ENCODE results near the gene NBDY. TPM values are rescaled to one million over a fixed set of nuclear protein-coding genes. Genes with fewer than 3 reads are reported as not detected.

NBDY gene
- total RNA-seq, 4 donors from 2014 or later, result 15.6 to 47.2 (median 20.4) TPM

DNA sequence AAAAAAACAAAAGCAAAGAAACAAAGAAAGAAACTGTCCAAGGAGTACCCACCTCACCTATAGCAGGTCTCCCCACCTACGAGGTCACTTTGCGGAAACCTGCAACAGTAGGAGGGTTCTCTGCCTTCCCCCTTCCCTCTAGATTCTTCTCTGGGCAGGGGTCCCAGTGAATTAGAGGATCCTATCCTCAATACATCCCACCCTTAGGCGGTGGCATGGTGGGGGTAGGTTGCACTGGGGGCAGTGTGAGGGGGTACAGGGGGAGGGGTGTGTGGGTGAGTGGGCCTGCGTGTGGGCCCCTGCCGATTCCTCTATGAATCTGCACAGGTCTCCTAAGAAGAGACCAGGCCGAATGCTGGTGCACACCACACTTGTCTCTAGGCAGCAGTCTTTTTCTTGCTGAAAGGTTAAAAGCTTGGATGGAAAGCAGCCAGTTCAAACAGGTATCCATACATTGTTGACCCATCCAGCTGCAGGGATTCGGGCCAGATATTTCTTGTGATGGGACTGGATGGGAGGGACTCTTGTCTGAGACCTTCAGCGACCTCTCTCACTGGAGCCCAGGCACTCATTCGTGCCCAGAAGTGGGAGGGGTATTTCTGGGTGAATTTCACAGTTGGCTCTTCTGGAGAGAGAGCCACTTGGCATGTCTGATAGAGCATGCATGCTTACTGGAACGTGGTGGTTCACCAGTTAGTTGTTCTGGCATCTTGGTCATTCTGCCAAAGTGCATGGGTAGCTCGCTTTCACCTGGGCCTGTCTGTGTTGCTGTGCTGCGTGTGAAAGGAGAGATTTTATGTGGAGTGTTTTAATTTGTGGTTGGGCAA is 65.6 kb downstream of the NBDY start:
- Histone ChIP-seq H3K27me3 (no peaks in the 10 kb centered on the region), H3K36me3 (no peaks in the 10 kb centered on the region), H3K4me1 (no peaks in the 10 kb centered on the region), H3K4me3 (no peak overlapping the region), H3K9me3 (no peaks in the 10 kb centered on the region), H3K27ac (no peak overlapping the region)
- TF ChIP-seq POLR2AphosphoS5 (IDR thresholded peaks at IDR 0.05) (no peak), POLR2A (IDR thresholded peaks at IDR 0.05) (no peak), EP300 (IDR thresholded peaks at IDR 0.05) (no peak)
- TF ChIP-seq, protein P1, sequence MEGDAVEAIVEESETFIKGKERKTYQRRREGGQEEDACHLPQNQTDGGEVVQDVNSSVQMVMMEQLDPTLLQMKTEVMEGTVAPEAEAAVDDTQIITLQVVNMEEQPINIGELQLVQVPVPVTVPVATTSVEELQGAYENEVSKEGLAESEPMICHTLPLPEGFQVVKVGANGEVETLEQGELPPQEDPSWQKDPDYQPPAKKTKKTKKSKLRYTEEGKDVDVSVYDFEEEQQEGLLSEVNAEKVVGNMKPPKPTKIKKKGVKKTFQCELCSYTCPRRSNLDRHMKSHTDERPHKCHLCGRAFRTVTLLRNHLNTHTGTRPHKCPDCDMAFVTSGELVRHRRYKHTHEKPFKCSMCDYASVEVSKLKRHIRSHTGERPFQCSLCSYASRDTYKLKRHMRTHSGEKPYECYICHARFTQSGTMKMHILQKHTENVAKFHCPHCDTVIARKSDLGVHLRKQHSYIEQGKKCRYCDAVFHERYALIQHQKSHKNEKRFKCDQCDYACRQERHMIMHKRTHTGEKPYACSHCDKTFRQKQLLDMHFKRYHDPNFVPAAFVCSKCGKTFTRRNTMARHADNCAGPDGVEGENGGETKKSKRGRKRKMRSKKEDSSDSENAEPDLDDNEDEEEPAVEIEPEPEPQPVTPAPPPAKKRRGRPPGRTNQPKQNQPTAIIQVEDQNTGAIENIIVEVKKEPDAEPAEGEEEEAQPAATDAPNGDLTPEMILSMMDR (IDR thresholded peaks at IDR 0.05), result no peak
- peak in 1 of 2 donors; percentile 19 for DNase-seq (ENCODE audit: low spot score in 2 of 2)
- WGBS, result 77% methylated on average over 12 of the region's 12 CpGs

DNA sequence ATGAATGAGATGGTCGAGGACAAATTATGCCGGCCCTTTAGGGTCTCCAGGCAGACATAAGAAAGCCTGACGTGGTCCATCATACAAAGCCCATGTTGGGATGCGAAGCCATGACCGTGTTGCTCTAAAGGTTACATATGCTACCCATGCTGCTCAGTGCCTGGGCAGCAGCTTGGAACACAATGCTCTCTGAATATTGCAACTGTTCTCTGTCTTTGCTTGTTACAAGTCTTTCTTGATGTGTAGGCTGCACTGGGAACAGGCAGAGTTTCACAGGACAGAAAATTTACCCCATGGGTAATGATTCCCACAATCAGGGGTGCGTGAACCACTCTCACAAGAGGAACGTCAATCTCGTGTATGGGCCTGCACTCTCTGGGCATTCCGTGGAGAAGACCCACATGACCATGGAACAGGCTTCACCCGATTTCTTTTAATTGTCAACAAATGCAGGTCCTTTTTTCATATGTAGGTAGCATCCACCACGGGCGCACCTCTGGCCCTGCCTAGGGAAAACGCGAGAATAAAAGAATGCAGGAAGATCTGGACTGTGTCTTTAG is 66.3 kb downstream of the NBDY start:
- peak in 1 of 2 donors; percentile 22 for DNase-seq (ENCODE audit: low spot score in 2 of 2)
- TF ChIP-seq, protein P1 (IDR thresholded peaks at IDR 0.05), result no peak
- TF ChIP-seq EP300 (IDR thresholded peaks at IDR 0.05), result no peak
- no peak for TF ChIP-seq POLR2AphosphoS5 (IDR thresholded peaks at IDR 0.05)
- TF ChIP-seq POLR2A (IDR thresholded peaks at IDR 0.05), result no peak
- H3K9me3 ChIP-seq, result no peaks in the 10 kb centered on the region
- H3K27ac ChIP-seq, result no peak overlapping the region
- H3K36me3 ChIP-seq, result no peaks in the 10 kb centered on the region
- no peaks in the 10 kb centered on the region for H3K4me1 ChIP-seq
- H3K27me3 ChIP-seq, result no peaks in the 10 kb centered on the region
- 83% methylated on average over 14 of the region's 14 CpGs for WGBS
- H3K4me3 ChIP-seq, result no peak overlapping the region

DNA sequence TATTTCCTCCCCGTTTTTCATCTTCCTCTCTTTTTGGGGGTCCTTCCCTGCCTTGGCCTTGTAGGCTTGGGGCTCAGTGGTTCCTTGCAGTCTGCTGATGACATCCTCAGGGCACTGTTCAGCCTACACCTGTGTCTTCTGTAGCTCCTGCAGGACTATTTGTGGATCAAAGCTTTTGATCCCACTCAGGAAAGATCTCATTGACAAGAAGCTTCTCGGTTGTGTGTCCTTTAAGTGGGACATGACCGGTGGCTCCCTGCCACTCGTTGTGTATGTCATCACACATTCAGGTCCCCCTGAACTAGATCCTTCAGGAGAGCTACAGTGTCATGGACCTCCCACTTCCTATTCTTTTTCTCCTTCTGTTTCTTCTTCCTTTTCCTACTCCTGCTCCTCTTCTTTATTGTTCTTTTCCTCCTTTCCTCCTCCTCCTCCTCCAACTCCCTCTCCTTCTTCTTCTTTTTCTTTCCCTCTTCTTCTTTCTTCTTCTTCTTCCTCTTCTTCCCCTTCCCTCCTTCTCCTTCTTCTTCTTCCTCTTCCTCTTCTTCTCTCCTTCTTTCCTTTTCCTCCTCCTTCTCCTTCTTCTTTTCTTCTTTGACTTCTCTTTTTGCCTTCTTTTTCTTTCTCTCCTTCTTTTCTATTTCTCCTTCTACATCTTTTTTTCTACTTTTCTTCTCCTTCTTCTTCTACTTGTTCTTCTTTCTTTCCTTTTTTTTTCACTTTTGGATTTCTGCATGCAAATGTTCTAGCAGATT is 67.8 kb downstream of the NBDY start:
- no peak for DNase-seq (ENCODE audit: low spot score in 2 of 2)
- TF ChIP-seq POLR2A (IDR thresholded peaks at IDR 0.05) (no peak), POLR2AphosphoS5 (IDR thresholded peaks at IDR 0.05) (no peak), EP300 (IDR thresholded peaks at IDR 0.05) (no peak)
- TF ChIP-seq, protein P1 (IDR thresholded peaks at IDR 0.05), result no peak
- Histone ChIP-seq H3K27me3 (no peaks in the 10 kb centered on the region), H3K9me3 (no peaks in the 10 kb centered on the region), H3K36me3 (no peaks in the 10 kb centered on the region), H3K27ac (no peak overlapping the region), H3K4me1 (no peaks in the 10 kb centered on the region), H3K4me3 (no peak overlapping the region)
- 86% methylated on average over 4 of the region's 4 CpGs for WGBS

DNA sequence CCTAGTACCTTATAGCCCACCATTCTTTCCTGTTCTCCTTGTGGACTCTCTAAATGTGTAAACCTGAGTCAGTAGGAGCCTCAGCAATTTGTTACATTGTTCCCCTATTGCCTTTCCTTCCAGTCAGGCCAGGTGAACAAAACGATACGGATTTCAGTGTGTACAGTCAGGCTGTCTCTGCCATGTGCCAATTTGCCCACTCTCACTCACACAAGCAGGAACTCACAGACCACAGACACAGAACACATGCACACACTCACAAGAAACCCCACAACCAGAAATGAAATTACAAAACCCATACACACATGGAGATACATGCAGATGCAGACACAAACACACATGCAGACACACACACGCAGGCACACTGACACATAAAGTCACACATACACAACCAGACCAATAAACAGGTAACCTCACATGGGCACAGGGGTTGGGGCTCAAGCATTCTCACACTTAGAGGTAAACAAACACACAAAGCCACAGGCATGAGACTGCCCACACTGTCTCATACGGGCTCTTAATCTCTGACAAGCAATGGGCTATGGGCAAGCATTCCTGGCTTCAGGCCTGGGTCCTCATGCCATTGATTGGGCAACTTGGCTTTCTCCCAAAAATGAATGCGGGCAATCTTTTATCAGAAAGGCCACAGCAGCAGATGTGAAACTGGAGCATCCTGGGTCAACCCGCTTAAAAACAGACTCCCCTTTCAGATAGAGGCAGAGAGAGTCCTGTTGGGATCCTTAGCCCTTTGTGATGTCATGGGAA is 68.7 kb downstream of the NBDY start:
- TF ChIP-seq, protein P1 (IDR thresholded peaks at IDR 0.05), result no peak
- no peak for TF ChIP-seq POLR2A (IDR thresholded peaks at IDR 0.05)
- no peak for TF ChIP-seq EP300 (IDR thresholded peaks at IDR 0.05)
- H3K4me3 ChIP-seq, result no peak overlapping the region
- no peaks in the 10 kb centered on the region for H3K9me3 ChIP-seq
- no peak overlapping the region for H3K27ac ChIP-seq
- H3K36me3 ChIP-seq, result no peaks in the 10 kb centered on the region
- WGBS, result 67% methylated on average over 6 of the region's 6 CpGs
- peak in 1 of 2 donors; percentile 25 for DNase-seq (ENCODE audit: low spot score in 2 of 2)
- H3K4me1 ChIP-seq, result no peaks in the 10 kb centered on the region
- H3K27me3 ChIP-seq, result no peaks in the 10 kb centered on the region
